T follicular helper cell (primary cell): ENCODE measurements around the gene PTEN.

Experiments
- DNase-seq: peaks from one replicate; pipeline ENCODE4 v3.0.0-alpha.2; 2020; ENCODE audit warnings: low read depth

Gene PTEN

GRCh38 chr10:87918254-87918859 is 54.9 kb downstream of the PTEN start:
- no peak for DNase-seq

DNA sequence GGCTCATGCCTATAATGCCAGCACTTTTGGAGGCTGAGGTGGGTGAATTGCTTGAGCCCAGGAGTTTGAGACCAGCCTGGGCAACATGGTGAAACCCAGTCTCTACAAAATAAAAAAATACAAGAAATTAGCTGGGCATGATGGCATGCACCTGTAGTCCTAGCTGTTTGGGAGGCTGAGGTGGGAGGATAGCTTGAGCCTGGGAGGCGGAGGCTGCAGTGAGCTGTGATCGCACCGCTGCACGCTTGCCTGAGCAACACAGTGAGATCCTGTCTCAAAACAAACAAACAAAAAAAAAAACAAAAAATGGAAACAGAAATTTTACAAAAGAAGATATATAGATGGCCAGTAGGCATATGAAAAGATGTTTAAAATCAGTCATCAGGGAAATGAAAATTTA is 57.1 kb downstream of the PTEN start:
- DNase-seq: no peak

DNA sequence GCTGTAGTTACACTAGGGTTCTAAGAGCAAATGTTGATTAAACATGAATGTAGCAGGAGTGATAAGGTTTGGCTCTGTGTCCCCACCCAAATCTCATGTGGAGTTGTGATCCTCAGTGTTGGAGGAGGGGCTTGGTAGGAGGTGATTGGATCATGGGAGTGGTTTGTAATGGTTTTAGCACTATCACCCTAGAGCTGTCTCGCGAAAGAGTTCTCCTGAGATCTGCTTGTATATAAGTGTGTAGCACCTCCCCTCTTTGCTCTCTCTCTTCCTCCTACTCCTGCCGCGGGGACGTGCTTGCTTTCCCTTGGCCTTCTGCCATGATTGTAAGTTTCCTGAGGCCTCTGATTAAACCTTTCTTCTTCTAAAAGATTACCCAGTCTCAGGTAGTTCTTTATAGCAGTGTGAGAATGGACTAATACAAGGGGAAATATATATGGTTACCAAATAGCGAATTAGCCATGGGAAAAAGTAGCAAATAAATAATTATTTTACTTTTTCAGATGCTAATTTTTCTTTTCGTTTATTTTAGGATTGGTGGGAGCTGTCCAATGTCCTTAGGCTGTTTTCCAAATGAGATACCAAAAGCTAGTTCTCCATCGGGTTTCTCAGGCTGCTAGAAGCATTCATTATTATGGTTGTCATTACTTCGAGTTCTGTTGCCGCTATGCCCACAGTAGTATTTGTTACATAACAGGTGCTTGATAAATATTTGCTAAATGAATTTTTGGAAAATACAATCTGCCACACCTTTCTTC is 58.7 kb downstream of the PTEN start:
- DNase-seq: no peak

- no peak for DNase-seq
These were observed 59.8 kb downstream of the PTEN start for GRCh38 chr10:87923233-87923632.

DNA sequence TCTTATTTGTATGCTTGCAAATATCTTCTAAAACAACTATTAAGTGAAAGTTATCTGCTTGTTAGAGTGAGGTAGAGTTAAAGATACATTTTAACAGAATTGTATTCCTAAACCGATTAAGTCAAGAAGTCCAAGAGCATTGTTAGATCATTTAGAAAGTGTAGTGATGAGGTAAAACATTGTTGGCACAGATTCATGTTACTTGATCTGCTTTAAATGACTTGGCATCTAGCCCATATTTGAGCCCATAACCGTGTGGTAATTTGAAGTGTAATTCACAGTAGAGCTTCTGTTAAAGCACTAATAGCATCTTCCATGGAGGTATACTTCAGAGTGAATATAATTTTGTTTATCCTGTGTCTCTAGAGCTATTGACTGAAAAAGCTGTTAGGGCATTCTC is 62.1 kb downstream of the PTEN start:
- no peak for DNase-seq

DNA sequence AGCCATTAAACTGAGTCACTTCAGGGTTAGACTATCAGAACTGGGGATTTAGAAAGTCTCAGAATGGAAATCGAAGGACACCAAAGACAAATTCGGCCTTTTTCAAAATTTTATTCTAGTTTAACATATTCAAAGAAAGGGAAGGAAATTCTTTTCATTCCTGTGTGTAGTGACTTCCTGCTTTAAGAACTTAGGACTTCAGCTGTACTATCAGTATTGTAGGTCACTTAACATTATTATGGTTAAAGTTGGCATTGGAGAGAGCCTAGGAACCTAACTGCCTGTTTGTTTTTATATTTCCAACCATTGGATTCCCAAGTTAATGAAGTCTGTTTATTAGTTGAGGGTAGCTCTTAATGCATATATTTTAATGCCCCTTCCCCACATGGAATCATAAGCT is 63.7 kb downstream of the PTEN start:
- DNase-seq: no peak

GRCh38 chr10:87928996-87929395 is 65.6 kb downstream of the PTEN start:
- no peak for DNase-seq

- no peak for DNase-seq
These were observed 66.7 kb downstream of the PTEN start for GRCh38 chr10:87930141-87930540.

- no peak for DNase-seq
These were observed 67.8 kb downstream of the PTEN start for GRCh38 chr10:87930934-87931835.

DNA sequence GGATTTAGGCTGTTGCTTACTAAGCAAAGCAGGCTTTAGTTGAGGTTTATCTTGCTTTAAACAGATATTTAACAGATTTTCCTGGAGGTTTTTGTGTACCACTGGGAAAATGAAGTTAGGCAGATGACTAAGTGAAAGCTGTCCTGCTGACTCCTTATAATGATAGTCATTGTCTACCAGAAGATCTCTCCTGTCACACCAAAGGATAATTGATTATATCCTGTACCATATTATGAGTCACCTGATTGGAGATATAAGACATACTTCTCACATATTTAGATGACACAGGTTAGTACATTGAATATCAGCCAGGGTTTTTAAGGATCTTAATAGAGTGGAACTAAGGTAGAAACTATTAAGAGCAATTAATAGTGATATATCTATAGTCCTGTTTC is 68.4 kb downstream of the PTEN start:
- DNase-seq: no peak

DNA sequence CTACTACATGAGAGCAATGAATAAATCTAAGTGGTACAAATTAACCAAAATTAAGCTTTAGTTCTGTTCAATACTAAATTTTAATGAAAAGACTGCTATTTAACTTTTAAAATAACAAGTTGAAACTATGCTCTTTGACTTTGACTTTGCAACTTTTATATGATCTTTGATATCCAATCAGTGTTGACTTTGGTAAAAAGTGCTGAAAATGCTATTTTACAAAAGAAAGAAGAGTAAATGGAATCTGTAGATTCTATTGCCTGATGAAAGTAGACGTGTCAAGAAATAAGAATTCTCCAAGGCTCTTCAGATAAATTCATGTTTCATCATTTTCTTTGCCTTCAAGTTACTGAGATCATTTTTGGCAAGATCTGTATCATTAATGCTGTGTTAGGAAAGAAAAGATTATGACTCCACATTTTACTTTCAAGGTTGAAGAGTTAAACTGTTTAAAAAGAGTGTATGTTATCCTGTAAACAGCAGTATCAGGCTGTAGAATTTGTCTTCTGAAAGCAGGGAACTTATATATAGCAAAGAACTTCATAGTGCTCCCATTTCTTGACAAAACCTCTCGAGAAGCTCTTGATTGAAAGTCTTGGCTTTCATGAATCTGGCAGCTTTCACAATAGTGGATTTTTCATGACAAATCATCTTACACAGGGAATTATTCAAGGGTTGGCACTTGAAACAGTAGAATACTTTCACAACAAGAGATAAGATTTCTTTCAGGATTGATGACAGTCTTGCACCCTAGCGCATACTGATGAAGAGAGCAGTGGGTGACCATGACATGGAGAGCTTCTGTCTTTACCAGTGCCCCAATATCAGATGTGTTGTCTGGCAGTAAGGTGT is 72.1 kb downstream of the PTEN start:
- DNase-seq: no peak

DNA sequence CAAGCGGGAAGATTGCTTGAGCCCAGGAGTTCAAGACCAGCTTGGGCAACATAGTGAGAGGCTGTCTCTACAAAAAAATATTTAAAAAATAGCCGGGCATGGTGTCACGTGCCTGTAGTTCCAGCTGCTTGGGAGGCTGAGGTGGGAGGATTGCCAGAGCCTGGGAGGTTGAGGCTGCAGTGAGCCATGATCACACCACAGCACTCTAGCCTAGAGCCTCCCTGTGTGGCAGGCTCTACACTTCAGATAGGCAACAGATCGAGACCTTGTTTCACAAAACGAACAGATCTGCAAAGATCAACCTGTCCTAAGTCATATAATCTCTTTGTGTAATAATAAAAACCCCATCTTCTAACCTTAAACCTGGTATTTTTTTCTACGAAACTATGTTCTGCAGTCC is 76.8 kb downstream of the PTEN start:
- DNase-seq: no peak

GRCh38 chr10:87942884-87943527 is 79.6 kb downstream of the PTEN start:
- no peak for DNase-seq

DNA sequence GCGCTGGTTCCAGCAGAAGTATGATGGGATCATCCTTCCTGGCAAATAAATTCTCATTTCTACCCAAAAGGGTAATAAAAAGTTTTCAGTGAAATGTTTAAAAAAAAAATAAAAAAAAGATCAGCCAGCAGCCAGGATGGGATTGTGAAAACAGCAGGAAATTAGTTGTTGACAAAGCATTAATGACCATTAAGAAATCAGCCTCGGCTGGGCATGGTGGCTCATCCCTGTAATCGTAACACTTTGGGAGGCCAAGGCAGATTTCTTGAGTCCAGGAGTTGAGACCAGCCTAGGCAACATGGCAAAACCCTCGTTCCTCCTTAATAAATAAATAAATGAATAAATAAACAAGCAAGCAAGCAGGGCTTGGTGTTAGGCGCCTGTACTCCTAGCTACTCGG is 82.6 kb downstream of the PTEN start:
- no peak for DNase-seq

GRCh38 chr10:87952612-87953011 is 89.2 kb downstream of the PTEN start:
- no peak for DNase-seq

DNA sequence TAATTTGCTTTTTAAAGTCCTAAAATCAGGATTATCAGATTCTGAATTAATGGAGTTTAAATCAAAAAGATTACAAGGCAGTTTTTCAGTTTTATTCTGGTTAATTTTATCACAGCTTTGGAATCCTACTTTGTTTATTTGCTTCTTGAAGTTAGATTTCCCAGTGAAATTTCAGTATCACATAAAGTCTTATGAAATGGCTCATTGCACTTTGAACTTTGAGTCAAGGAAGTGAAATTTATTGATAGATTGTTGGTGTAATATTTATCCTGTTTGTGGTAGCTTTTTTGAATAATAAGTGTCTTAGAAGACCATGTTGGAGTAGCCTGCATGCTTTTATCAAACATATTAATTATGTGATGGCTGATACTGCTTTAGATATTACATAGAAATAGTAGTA is 92.6 kb downstream of the PTEN start:
- DNase-seq: no peak

GRCh38 chr10:87957702-87958101 is 94.3 kb downstream of the PTEN start:
- DNase-seq: no peak

GRCh38 chr10:87960230-87960629 is 96.8 kb downstream of the PTEN start:
- DNase-seq: no peak

DNA sequence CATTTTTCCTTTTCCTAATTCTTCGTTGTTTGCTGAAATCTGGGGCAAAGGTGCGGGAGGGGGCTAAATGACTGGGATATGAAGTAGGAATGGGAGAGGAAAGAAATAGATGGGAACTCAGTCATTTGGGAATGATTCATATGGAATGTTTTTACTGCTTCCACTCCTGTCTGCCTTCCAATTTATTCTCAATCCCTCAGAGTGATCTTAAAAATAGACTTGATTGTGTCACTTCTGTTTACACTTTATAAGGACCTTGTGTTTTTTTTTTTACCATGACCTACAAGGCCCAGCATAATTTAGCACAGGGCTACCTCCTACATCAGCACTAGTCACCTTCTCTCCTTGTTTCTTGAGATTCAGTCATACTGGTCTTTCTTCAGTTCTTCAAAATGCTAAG is 97.9 kb downstream of the PTEN start:
- no peak for DNase-seq

DNA sequence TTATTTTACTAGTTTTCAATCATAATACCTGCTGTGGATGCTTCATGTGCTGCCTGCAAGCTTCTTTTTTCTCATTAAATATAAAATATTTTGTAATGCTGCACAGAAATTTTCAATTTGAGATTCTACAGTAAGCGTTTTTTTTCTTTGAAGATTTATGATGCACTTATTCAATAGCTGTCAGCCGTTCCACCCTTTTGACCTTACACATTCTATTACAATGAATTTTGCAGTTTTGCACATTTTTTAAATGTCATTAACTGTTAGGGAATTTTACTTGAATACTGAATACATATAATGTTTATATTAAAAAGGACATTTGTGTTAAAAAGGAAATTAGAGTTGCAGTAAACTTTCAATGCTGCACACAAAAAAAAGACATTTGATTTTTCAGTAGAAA is 103.0 kb downstream of the PTEN start:
- no peak for DNase-seq

- no peak for DNase-seq
These were observed 110.2 kb downstream of the PTEN start for GRCh38 chr10:87973635-87974034.
